HG03342 (cell line): ENCODE results near the gene RTP2.
A peak's percentile ranks its signal among the peaks of the same experiment; 100 is the strongest.
"Not testable (repeated sequence)": the region's sequence is repeated elsewhere in the genome, so short reads cannot be mapped to it uniquely, and the experiment has no call there.

ENCODE experiments used
- ATAC-seq: cut with Tn5 transposase; IDR thresholded peaks from one replicate; pipeline ENCODE4 v1.9.1; 2021; ENCODE audit warnings: mild to moderate bottlenecking, moderate library complexity; ENCODE audit not compliant: unreplicated experiment

Gene RTP2

GRCh38 chr3:187717572-187717971 is 15.2 kb upstream of the RTP2 start:
- no peak for ATAC-seq

GRCh38 chr3:187714404-187714979 is 12.1 kb upstream of the RTP2 start:
- peak; percentile 91 for ATAC-seq

DNA sequence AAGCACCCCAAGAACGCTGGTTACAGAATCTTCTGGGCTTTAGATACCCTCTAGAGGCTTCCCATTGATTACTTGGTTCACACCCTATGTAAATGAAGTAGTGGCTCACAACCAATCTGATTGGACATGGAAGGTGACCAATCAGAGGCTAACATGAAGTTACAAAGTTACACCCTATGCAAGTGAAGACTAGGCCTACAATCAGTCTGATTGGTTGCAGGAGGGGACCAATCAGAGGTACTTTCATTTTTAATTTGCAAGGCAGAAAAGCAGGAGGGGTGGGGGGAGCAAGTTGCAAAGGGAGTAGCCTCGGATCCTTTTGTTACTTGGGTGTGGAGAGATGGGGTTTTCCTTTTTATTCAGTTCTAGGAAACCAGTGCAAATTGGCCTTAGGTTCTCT is 11.1 kb upstream of the RTP2 start:
- ATAC-seq, result no peak

- ATAC-seq, result no peak
Observed at GRCh38 chr3:187709155-187709554, 6.8 kb upstream of the RTP2 start.

DNA sequence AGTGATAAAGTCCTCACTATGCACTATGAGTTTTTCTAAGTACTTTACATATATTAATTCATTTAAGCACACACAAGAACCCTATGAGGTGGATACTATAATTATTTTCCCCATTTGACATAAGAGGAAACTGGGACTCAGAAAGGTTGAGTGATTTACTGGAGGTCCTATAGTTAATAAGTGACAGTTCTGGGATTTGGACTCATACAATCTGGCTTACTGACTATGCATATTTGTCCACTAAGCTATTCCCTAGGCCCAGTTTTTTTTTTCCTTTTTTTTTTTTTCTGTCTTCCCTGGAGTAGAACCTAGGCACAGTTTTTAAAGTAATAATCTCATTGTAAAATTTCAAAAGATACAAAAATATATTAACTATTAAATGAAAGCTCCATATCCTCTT is 6.3 kb upstream of the RTP2 start:
- ATAC-seq, result no peak

DNA sequence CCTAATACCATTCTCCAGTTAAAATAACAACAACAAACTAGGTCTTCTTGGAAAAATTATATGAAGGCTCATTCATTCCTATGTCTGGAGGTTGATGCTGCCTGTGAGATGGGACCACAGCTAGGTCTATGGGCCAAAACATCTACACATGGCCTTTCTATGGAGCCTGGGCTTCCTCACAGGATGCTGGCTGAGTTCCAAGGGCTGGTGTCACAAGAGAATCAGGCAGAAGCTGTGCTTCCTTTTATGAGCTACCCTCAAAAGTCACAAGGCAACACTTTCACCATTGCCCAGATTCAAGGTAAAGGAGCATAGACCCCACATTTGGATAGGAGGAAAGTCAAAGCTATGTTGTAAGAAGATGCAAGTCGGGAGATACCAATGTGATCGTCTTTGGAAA is 4.6 kb upstream of the RTP2 start:
- no peak for ATAC-seq

GRCh38 chr3:187705164-187705563 is 2.8 kb upstream of the RTP2 start:
- ATAC-seq, result no peak

DNA sequence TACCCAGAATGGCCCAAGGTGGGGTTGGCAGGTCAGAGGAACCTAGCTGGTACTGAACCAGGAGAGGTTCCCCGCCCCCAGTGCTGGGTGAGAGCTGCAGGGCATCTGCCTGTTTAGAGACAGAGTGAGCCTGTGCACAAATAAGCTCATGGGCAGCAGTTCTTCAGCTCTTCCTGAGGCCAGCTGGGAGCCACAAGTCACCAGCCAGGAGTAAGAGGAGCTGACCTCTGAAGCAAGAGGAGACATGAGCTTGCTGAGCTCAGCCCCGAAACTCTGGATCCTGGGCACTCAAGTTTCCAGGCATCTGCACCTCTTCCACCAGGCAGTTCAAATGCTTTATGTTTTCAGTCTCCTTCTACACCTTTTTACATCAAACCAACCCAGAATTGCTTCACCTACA is 2.1 kb downstream of the RTP2 start:
- no peak for ATAC-seq

DNA sequence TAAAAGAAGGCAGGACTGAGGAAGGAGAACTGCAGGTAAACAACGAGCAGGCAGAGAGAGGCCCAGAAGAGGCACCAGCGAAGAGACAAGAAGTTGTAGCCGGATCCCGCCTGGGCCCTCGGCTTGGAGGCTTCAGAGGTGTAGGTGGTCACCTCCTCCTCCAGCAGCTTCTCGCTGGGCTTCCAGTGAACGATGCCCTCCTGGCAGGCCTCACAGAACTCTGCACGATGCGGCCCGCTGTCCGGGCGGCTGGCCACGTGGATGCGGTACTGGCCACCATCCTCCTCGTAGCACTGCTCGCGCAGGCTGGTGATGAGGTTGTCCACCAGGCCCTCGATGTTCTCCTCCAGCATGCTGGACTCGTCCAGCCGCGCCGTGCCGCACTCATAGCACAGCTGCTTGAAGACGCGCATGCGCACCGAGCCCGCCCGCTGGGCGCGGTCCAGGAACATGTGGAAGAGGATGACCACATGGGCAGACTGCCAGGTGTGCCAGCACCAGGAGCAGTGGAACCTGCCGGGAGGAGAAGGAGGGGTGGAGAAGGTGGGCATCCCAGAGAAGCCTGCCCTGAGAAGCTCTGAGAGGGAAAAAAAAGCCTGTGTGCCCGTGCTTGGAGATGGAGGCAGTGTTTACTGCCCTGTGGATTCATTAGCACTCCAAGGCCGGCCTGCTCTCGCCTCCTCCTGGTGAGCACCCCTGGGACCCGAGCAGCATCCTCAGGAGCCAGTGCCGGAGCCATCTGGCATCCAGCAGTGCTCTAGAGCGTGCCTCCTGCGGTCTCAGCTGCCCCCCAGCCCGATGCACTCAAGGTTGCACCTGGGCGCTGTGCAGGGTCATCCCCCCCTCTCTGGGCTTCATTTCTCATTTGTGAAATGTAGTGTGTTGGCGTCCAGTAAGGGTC is 3.6 kb downstream of the RTP2 start:
- ATAC-seq, result no peak

DNA sequence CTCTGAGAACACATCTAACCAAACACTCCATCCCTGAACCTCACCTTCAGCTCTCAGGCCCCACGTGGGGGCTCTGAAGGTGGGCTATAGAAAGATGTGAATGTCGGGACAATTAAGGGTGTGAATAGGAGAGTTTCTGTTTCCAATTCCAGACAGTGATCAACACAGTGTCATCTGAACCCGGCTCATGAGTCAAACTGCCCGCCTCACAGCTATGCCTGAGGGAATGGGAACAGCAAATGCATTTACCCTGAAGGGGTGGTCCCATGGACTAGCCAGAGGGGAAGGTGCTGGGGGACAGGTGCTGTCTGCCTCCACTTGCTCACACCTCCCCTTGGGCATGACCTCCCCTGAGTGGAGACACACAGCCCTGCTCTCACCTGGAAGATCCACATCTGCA is 6.3 kb downstream of the RTP2 start:
- no peak for ATAC-seq

DNA sequence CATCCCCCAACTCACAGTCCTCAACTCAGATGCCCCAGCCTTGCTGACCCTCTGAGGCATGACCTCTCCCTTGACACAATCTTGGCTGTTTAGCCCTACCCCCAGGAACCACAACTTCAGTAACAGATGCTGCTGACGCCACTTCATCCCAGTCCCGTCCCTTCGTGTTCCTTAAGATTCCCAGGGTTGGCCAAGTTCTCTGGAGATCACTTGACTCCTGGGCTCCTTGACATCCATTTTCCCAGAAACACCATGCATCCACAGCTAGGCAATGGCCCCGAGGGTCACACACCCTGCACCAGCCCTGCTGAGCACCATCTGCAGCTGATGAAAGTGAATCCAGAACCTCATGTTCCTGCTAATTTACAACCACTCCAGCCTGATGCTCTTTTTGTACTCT is 6.9 kb downstream of the RTP2 start:
- no peak for ATAC-seq

DNA sequence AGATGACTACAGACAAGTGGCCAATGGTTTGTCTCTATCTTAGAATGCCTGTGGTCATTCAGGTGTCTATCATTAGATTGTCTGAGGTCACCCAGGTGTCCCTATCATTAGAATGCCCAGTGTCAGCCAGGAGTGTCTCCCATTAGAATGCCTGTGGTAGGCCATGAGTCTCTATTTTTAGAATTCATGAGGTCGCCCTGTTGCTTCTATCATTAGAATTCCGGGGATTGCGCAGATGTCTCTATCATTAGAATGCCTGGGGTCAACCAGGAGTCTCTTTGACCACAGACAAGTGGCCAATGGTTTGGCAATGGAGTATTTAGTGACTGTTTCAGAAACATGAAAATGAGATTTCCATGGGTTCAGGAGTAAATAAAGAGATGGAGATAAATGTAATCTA is 7.6 kb downstream of the RTP2 start:
- ATAC-seq, result no peak

- ATAC-seq, result no peak
Observed at GRCh38 chr3:187693431-187693830, 8.9 kb downstream of the RTP2 start.

GRCh38 chr3:187689984-187690383 is 12.4 kb downstream of the RTP2 start:
- no peak for ATAC-seq

DNA sequence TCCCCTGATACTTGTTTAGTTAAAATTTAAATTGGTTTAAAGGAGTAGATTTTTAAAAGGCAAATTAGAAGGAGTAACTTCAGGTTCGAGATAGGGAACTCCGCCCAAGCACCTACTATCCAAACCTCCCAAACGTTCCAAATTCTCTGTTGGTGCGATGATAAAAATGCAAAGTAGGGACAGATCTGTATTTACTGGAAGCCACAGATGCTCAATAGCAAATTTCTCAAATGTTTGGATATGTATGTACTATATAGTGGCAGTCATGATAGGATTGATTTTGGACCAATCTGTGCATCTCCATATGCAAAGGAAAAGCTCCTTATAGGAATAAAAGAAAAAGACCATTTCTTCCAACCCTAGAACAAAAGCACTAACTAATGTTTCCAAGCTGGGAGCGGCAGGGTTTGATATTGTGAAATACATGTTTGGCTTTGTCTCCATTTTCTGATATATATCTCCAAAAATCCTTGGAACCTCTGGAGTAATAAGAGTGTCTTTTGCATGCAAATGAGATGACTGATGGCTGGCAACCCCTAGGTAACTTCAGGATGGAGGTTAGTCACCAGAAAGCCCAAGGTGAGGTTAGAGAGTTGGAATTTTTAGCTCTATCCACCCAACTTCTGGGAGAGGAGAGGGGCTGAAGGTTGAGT is 15.6 kb downstream of the RTP2 start:
- no peak for ATAC-seq

DNA sequence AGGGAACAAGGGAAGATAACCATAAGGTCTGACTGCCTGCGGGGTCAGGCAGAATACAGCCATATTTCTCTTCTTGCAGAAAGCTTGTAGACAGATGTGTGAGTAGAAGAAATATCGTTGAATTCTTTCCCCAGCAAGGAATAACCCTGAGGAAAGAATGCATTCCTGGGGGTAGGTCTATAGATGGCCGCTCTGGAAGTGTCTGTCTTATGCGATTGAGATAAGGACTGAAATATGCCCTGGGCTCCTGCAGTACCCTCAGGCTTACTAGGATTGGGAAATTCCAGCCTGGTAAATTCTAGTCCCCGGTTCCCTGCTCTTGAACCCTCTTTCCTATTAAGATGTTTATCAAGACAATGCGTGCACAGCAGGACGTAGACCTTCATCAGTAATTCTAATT is 16.4 kb downstream of the RTP2 start:
- no peak for ATAC-seq

GRCh38 chr3:187684880-187685279 is 17.5 kb downstream of the RTP2 start:
- ATAC-seq, result no peak

DNA sequence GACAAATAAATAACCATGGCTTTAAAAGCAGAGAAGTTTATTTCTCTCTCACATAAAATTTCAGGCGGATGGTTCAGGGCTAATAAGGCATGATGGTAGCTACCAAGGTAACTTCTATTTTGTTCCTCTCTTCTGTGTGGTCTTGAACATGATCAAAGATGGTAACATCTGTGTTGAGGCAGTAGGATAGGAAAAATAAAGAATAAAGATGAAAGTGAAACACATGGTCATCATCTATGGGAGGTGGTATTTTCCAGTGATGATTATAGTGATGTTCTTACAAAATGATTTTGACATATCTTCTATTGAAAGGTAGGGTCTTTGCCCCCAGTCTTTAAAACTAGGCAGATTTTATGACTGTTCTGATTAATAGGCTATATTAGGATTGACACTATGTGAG is 17.9 kb downstream of the RTP2 start:
- no peak for ATAC-seq

- ATAC-seq, result not testable (repeated sequence)
Observed at GRCh38 chr3:187681756-187682155, 20.6 kb downstream of the RTP2 start.

GRCh38 chr3:187679638-187680396 is 22.5 kb downstream of the RTP2 start:
- ATAC-seq, result no peak

GRCh38 chr3:187678726-187679268 is 23.6 kb downstream of the RTP2 start:
- ATAC-seq, result no peak
